ENCODE measurements around the gene GJA4.
A peak's percentile ranks its signal among the peaks of the same experiment; 100 is the strongest.
"Not testable (repeated sequence)": the region's sequence is repeated elsewhere in the genome, so short reads cannot be mapped to it uniquely, and the experiment has no call there.

GJA4 gene

GRCh38 chr1:34792424-34792823, 375 bp upstream of the GJA4 start:
- DNase-seq (ENCODE audit: low spot score): no peak

GRCh38 chr1:34794001-34794789, 1.4 kb downstream of the GJA4 start:
- DNase-seq (ENCODE audit: low spot score): no peak

DNA sequence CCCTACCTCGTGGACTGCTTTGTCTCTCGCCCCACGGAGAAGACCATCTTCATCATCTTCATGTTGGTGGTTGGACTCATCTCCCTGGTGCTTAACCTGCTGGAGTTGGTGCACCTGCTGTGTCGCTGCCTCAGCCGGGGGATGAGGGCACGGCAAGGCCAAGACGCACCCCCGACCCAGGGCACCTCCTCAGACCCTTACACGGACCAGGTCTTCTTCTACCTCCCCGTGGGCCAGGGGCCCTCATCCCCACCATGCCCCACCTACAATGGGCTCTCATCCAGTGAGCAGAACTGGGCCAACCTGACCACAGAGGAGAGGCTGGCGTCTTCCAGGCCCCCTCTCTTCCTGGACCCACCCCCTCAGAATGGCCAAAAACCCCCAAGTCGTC, 2.0 kb downstream of the GJA4 start:
- no peak for DNase-seq (ENCODE audit: low spot score)

GRCh38 chr1:34795916-34796315, 3.1 kb downstream of the GJA4 start:
- DNase-seq (ENCODE audit: low spot score): no peak

DNA sequence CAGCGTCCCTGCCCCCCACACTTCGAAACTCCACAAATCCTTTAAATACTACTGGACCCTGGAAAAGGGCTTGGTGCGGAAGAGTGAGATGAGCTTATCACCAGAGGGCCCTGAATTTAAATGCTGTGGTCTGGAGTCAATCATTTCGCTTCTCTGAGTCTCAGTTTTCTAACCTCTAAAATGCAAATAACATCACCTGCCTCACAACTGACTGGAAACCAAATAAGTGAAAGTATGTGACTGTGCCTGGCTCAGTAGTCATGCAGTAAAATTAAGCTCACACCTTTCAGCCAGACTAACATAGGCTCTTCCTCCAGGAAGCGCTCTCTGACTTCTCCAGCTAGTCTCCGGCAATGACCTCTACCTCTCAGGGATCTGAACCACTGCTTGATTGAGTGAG, 4.2 kb downstream of the GJA4 start:
- DNase-seq (ENCODE audit: low spot score): no peak

DNA sequence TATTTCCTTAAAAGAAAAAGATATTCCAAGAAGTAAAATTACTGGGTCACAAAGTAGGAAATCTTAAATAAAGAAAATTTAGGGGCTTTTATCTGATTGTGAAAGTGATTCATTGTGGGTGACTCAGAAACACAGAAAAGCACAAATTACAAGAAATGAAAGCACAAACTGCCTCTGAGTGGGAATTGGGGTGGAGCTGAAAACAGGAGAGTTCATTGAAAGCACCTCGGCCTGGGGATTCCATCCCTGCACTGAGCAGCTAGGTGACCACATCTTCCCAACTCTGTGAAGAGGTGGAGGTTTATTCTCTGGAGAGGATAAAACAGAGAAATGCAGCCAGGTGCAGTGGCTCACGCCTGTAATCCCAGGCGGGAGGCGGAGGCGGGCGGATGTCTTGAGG, 7.4 kb downstream of the GJA4 start:
- DNase-seq (ENCODE audit: low spot score): no peak

DNA sequence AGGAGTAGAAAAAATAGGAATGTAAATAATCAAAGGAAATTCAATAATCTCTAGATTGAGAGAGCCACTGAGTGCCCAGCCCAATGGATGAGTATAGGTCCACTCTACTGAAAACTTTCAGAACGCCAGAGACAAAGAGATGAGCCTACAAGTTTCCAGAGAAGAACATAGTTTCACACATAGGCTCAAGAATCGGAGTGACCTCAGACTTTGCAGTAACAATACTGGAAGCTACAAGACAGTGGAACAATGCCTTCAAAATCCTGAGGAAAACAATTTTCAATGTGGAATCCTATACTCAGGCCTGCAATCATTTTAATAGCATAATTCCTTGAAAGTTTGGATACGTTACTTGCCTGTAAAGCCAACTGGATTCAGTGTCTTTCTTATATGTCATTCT, 11.0 kb downstream of the GJA4 start:
- no peak for DNase-seq (ENCODE audit: low spot score)

- DNase-seq (ENCODE audit: low spot score): peak; percentile 67
Observed at GRCh38 chr1:34806396-34806795, 13.6 kb downstream of the GJA4 start.

DNA sequence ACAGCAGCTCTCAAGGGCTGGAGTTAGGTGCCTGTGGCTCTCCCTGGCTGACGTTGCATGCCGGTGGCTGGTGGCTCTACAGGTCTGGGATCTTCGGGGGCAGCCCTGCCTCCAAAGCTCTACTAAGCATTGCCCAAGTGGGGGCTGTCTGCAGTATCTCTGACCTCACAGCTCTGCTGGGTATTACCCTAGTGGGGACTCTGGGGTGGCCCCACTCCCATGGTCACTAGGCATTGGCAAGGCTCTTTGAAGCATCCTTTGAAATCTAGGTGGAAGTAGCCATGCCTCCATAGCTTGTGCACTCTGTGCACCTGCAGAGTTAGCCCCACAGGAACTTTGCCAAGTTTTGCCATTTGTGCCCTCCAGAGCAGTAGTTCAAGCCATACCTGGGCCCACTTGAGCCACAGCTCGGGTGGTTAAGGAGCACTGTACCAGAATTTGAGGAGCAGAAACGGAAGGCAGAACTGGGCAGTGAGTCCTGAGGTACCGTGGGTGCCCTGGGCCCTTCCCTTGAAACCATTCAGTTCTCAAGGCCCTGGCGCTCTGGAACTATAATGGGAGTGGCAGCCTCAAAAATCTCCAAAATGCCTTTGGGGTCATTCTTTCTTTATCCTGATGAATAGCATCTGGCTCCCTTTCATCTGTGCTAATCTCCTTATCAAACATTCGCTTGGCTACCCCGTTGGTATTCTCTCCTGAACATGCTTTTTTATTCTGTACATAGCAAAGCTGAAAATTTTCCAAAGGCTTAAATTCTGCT, 15.4 kb downstream of the GJA4 start:
- no peak for DNase-seq (ENCODE audit: low spot score)

DNA sequence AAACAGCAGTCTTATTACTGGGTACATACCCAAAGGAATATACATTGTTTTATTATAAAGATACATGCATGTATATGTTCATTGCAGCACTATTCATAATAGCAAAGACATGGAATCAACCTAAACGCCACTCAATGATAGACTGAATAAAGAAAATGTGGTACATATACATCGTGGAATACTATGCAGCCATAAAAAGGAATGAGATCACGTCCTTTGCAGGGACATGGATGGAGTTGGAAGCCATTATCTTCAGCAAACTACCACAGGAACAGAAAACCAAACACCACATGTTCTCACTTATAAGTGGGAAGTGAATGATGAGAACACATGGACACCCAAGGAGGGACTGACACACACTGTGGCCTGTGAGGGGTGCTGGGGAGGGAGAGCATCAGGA, 18.0 kb downstream of the GJA4 start:
- DNase-seq (ENCODE audit: low spot score): not testable (repeated sequence)

- DNase-seq (ENCODE audit: low spot score): no peak
Observed at GRCh38 chr1:34816332-34816731, 23.5 kb downstream of the GJA4 start.

- DNase-seq (ENCODE audit: low spot score): no peak
Observed at GRCh38 chr1:34816778-34817177, 24.0 kb downstream of the GJA4 start.

DNA sequence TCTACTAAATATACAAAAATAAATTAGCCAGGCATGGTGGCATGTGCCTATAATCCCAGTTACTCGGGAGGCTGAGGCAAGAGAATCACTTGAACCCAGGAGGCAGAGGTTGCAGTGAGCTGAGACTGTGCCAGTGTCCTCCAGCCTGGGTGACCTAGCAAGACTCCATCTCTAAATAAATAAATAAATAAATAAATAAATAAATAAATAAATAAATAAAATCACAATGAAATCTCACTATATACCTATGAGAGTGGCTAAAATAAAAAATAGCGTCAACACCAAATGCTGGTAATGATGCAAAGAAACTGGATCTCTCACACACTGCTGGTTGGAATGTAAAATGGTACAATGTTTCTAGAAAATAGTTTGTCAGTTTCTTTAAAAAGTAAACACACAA, 26.1 kb downstream of the GJA4 start:
- DNase-seq (ENCODE audit: low spot score): not testable (repeated sequence)

DNA sequence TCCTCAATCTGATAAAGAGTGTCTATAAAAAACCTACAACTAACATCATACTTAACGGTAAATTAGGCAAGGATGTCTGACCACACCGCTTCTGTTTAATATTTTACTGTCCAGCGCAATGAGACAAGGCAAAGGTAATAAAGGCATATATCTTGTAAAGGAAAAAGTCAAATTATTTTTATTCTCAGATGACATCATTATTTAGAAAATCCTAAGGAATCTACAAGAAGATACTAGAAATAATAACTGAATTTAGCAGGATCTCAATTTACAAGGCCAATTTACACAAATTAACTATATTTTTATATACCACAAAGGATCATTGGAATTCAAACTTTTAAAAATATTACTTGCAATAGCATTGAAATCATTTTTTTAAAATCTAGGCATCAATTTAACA, 29.4 kb downstream of the GJA4 start:
- no peak for DNase-seq (ENCODE audit: low spot score)

DNA sequence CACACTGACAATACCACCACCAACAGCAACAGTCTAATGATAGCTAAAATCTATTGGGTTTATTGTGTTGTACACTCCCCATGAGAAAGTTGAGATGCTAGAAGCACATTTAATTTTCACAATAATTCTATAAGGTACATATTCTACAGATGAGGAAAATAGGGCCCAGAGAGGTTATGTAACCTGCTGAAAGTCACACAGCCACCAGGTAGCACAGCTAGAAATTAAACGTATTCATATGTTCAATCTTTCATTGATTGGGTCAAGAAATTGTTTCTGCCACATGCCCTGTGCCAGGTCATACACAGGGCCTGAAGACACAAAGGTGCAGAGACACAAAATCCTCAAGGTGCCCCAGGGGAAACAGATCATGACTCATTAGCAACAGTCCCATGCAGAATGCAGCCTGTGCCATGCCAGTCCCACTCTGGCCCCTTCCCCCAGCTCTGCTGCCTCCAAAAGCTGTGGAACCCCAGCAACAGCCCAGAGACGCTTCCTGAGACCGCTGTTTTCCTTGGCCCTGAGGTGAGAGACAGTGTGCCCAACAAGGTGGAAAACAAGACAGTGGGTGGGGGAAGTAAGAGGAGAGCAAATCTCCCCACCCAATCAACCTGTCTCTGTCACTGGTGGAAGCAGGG, 32.1 kb downstream of the GJA4 start:
- no peak for DNase-seq (ENCODE audit: low spot score)

- DNase-seq (ENCODE audit: low spot score): no peak
Observed at GRCh38 chr1:34825455-34826091, 32.8 kb downstream of the GJA4 start.

- no peak for DNase-seq (ENCODE audit: low spot score)
Observed at GRCh38 chr1:34827341-34827941, 34.6 kb downstream of the GJA4 start.

- no peak for DNase-seq (ENCODE audit: low spot score)
Observed at GRCh38 chr1:34828611-34829010, 35.8 kb downstream of the GJA4 start.

DNA sequence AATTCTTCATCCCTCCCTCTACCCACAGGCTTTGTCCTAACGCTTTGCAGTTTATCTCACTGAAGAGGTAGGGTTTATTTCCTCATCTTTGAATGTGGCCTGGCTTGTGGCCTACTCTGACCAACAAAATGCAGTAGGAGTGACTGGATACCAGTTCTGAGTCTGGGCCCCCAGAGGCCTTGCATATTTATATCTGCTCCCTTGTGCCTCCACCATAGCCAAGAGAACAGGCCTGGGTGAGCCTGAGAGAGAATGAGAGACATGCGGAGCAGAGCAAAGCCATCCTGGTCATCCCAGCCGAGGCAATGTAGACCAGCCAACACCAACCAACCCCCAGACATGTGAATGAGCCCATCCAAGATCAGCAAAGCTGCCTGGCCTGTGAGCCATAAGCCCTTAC, 36.5 kb downstream of the GJA4 start:
- no peak for DNase-seq (ENCODE audit: low spot score)

GRCh38 chr1:34831721-34832246, 39.0 kb downstream of the GJA4 start:
- no peak for DNase-seq (ENCODE audit: low spot score)

GRCh38 chr1:34833711-34834110, 40.9 kb downstream of the GJA4 start:
- no peak for DNase-seq (ENCODE audit: low spot score)
